Endothelial cell of umbilical vein (primary cell): ENCODE measurements around the gene CCNYL1. TPM values are rescaled to one million over a fixed set of nuclear protein-coding genes. Genes with fewer than 3 reads are reported as not detected.

ENCODE experiments used
- Bru-seq: library from RNA; stranded (reverse); fragments of 400-500 nt; gene quantifications from one replicate; lab custom pipeline; 2021; lab: Mats Ljungman, UMichigan
- BruChase-seq, 2 experiments: library from RNA; stranded (reverse); fragments of 400-500 nt; gene quantifications; one replicate each; lab custom pipeline; 2021; lab: Mats Ljungman, UMichigan
- BruUV-seq: library from RNA; stranded (reverse); fragments of 400-500 nt; replicated peaks from 2 replicates; lab custom pipeline; 2021; lab: Mats Ljungman, UMichigan
- CTCF ChIA-PET: fragments of 300-600, 350-600 bp; sonication (Branson Sonifier 250); formaldehyde crosslinking; loops from one replicate; lab custom pipeline; 2021; ENCODE audit warnings: antibody characterized with exemption, inconsistent platforms; lab: Charles Lee
- POLR2A ChIA-PET: fragments of 300-600, 350-600 bp; sonication (Branson Sonifier 250); formaldehyde crosslinking; loops from one replicate; lab custom pipeline; 2021; ENCODE audit warnings: antibody characterized with exemption, inconsistent platforms; lab: Charles Lee
- DNase-seq: peaks from one replicate; pipeline ENCODE4 v3.0.0-alpha.2; 2011; ENCODE audit warnings: low read depth, low spot score
- FAIRE-seq: peaks from 2 replicates; lab custom pipeline; 2011; peaks lifted over from hg19 to GRCh38; lab: Jason Lieb, UNC
- H2AFZ ChIP-seq: 2 replicates; pipeline ENCODE4 v1.6.0; 2012; ENCODE audit warnings: low read depth, low read length, control low read depth, inconsistent platforms
- H3K27ac ChIP-seq: 2 replicates; pipeline ENCODE4 v1.5.1; 2011; ENCODE audit warnings: low read depth, mild to moderate bottlenecking, control low read depth, low read length, moderate library complexity; ENCODE audit not compliant: insufficient read depth
- H3K27me3 ChIP-seq, 2 experiments: 2 replicates each; pipeline versions ENCODE4 v1.6.0 to v1.6.1; 2011; ENCODE audit warnings: low read length in 2 of 2, mixed read lengths in 1 of 2; ENCODE audit not compliant: control insufficient read depth in 2 of 2, insufficient read depth in 2 of 2
- H3K36me3 ChIP-seq, 2 experiments: 2 replicates in 1 of 2; 3 replicates in 1 of 2; pipeline ENCODE4 v1.5.1; 2011; ENCODE audit warnings: low read length in 2 of 2, mild to moderate bottlenecking in 1 of 2, moderate library complexity in 1 of 2; ENCODE audit not compliant: control insufficient read depth in 2 of 2, insufficient read depth in 2 of 2; ENCODE audit errors: extremely low read depth in 1 of 2
- H3K4me1 ChIP-seq: 3 replicates; pipeline ENCODE4 v1.5.1; 2011; ENCODE audit warnings: mild to moderate bottlenecking, low read length; ENCODE audit not compliant: control insufficient read depth, insufficient read depth; ENCODE audit errors: extremely low read depth
- H3K4me2 ChIP-seq: 2 replicates; pipeline ENCODE4 v1.6.1; 2011; ENCODE audit warnings: low read length, control low read depth, mixed read lengths; ENCODE audit not compliant: insufficient read depth
- H3K4me3 ChIP-seq, 3 experiments: fragments of 200-600 bp in 1 of 3; sonication (generic), shearing (Covaris generic) in 1 of 3; replicated peaks in 1 of 3; 2 replicates each; pipeline ENCODE4 v1.5.1; 2011 to 2016; ENCODE audit warnings: control low read depth in 3 of 3, low read length in 3 of 3, mild to moderate bottlenecking in 2 of 3, inconsistent platforms in 1 of 3, low read depth in 1 of 3, moderate library complexity in 1 of 3; ENCODE audit not compliant: insufficient read depth in 1 of 3
- H3K79me2 ChIP-seq: 2 replicates; pipeline ENCODE4 v1.6.0; 2012; ENCODE audit warnings: low read length, inconsistent platforms; ENCODE audit not compliant: control insufficient read depth, insufficient read depth
- H3K9ac ChIP-seq: replicated peaks from 2 replicates; pipeline ENCODE3; 2011; ENCODE audit warnings: low read length, control low read depth; ENCODE audit not compliant: insufficient read depth; ENCODE audit errors: extremely low read depth
- H3K9me1 ChIP-seq: replicated peaks from 3 replicates; pipeline ENCODE4 v1.6.0; 2011; ENCODE audit warnings: mild to moderate bottlenecking, low read length; ENCODE audit not compliant: control insufficient read depth, insufficient read depth; ENCODE audit errors: extremely low read depth
- H3K9me3 ChIP-seq: replicated peaks from 2 replicates; pipeline ENCODE4 v1.5.1; 2012; ENCODE audit warnings: low read length, inconsistent platforms; ENCODE audit not compliant: control insufficient read depth, insufficient read depth
- H4K20me1 ChIP-seq: replicated peaks from 2 replicates; pipeline ENCODE3; 2011; ENCODE audit warnings: mild to moderate bottlenecking, low read length; ENCODE audit not compliant: control insufficient read depth, insufficient read depth; ENCODE audit errors: extremely low read depth
- CTCF ChIP-seq, 2 donors: IDR thresholded peaks; 1 replicate in 1 of 2; 2 replicates in 1 of 2; pipeline ENCODE4 v1.5.1; 2011; ENCODE audit warnings: low read length in 2 of 2, mild to moderate bottlenecking in 2 of 2, moderate library complexity in 2 of 2, control low read depth in 1 of 2, inconsistent platforms in 1 of 2, low read depth in 1 of 2; ENCODE audit not compliant: insufficient read depth in 1 of 2; ENCODE audit errors: extremely low read depth in 1 of 2
- EZH2 ChIP-seq: IDR thresholded peaks from 2 replicates; pipeline ENCODE4 v1.6.1; 2012; ENCODE audit warnings: borderline replicate concordance, low read depth, mild to moderate bottlenecking, moderate library complexity, low read length, inconsistent platforms; ENCODE audit not compliant: severe bottlenecking
- FOS ChIP-seq: IDR thresholded peaks from 2 replicates; pipeline ENCODE4 v1.6.1; 2011; ENCODE audit warnings: mild to moderate bottlenecking, low read length, moderate library complexity, borderline replicate concordance; ENCODE audit not compliant: insufficient read depth
- GATA2 ChIP-seq: IDR thresholded peaks from 2 replicates; pipeline ENCODE4 v1.7.0; 2011; ENCODE audit warnings: low read depth, mild to moderate bottlenecking, moderate library complexity, mixed read lengths, low read length; ENCODE audit not compliant: insufficient read length, insufficient read depth
- JUN ChIP-seq: IDR thresholded peaks from 2 replicates; pipeline ENCODE4 v1.6.1; 2011; ENCODE audit warnings: borderline replicate concordance, low read depth; ENCODE audit not compliant: insufficient read length, insufficient read depth
- MYC ChIP-seq: IDR thresholded peaks from one replicate; pipeline ENCODE4 v1.6.1; 2011; ENCODE audit warnings: mild to moderate bottlenecking, low read depth, low read length
- POLR2A ChIP-seq: IDR thresholded peaks from 2 replicates; pipeline ENCODE4 v1.6.1; 2012; ENCODE audit warnings: low read depth, mild to moderate bottlenecking, control low read depth, low read length
- POLR2AphosphoS5 ChIP-seq: IDR thresholded peaks from 2 replicates; pipeline ENCODE4 v1.6.1; 2012; ENCODE audit warnings: low read depth, mild to moderate bottlenecking, control low read depth, low read length, moderate library complexity; ENCODE audit not compliant: insufficient read depth
- dilution Hi-C: fragments of 300-500 bp; cut with MboI; formaldehyde crosslinking; loops from one replicate; pipeline ENCODE4 v1.15.0; 2019; ENCODE audit warnings: low sequenced_read_pairs; ENCODE audit not compliant: extremely low pct_ligation_motif_present
- intact Hi-C: fragments of 100-400 bp; cut with micrococcal nuclease; formaldehyde crosslinking; loops from one replicate; pipeline ENCODE4 v1.10.0; 2022
- long read RNA-seq: library from polyadenylated mRNA; stranded (forward); transcript quantifications from one replicate; pipeline ENCODE4 v2.0.0, GENCODE V29; 2021
- polyA minus RNA-seq, 3 experiments: library from RNA; depleted of rRNA, polyadenylated mRNA; stranded (reverse); fragments of >200 nt; gene quantifications; 1 replicate in 1 of 3; 2 replicates in 2 of 3; pipeline ENCODE4 v1.2.3, GENCODE V29; 2011
- polyA plus RNA-seq, 4 experiments: library from polyadenylated mRNA; depleted of rRNA in 3 of 4; stranded (reverse) in 3 of 4; unstranded in 1 of 4; fragments of >200 nt; gene quantifications; 2 replicates each; pipeline versions ENCODE4 v1.2.1 to v1.2.3, GENCODE V29; 2011 to 2012; ENCODE audit warnings: missing spikeins in 1 of 4
- total RNA-seq: library from RNA; stranded (reverse); gene quantifications from 2 replicates; pipeline ENCODE4 v1.2.3, GENCODE V29; 2021
- TF ChIP-seq, protein P1 (sequence below): IDR thresholded peaks from 2 replicates; pipeline ENCODE4 v1.6.1; 2011; ENCODE audit not compliant: insufficient read depth, insufficient read length

Gene CCNYL1
- total RNA-seq (47.3 and 49.3 TPM in 2 replicates), polyA plus RNA-seq (11.3 and 15.2 TPM in 2 replicates), polyA minus RNA-seq (16.9 and 17.1 TPM in 2 replicates), Bru-seq, nascent RNA (percentile 84 among the genes with signal in this experiment), BruChase-seq, experiment 1, labeled RNA remaining after a 6-hour chase (percentile 86 among the genes with signal in this experiment), BruChase-seq, experiment 2, labeled RNA remaining after a 2-hour chase (percentile 92 among the genes with signal in this experiment)
- polyA plus RNA-seq (2011; cell fraction: cytosol; rRNA removed): 22.6 and 23.0 TPM in 2 replicates
- 31.2 and 34.4 TPM in 2 replicates for polyA plus RNA-seq (2011; cell fraction: nucleus; rRNA removed)
- polyA plus RNA-seq (2012): 26.5 and 36.1 TPM in 2 replicates
- polyA minus RNA-seq (2011; cell fraction: cytosol; rRNA and poly(A)+ RNA removed): 6.8 TPM
- 15.4 and 17.5 TPM in 2 replicates for polyA minus RNA-seq (2011; cell fraction: nucleus; rRNA and poly(A)+ RNA removed)
- long read RNA-seq, transcript CCNYL1-202 (8 exons, 2,619 nt): minor isoform, 5 of 30 reads
- long read RNA-seq, transcript CCNYL1-201 (10 exons, 3,767 nt): major isoform, 12 of 30 reads
- long read RNA-seq, partial matches to known transcripts: 6 of 30 reads
- long read RNA-seq, other reads (novel, unspliced or antisense): 7 of 30 reads

GRCh38 chr2:207710814-207711740 is at the start of gene CCNYL1:
TSS of gene CCNYL1 (plus strand) at chr2:207711640. CDS start at chr2:207711897, 257 bp downstream.
- H3K4me1 ChIP-seq: peaks cover 21% of the 10 kb centered on the region
- peak within 1 kb of the TSS; percentile 75 for H3K9ac ChIP-seq
- H3K27ac ChIP-seq: peak within 1 kb of the TSS; percentile 86
- DNase-seq: peak; percentile 100
- H3K27me3 ChIP-seq: no peaks in the 10 kb centered on the region
- BruUV-seq: TSS peak; percentile 92
- CTCF ChIA-PET: interaction anchor here (0.7 to 8.9 kb wide), 10 partner anchors 10 to 329 kb away, joined by 3 to 79 read pairs (median 4); partner anchors contain the start of genes FZD5 and METTL21A
- H3K4me2 ChIP-seq: peak within 1 kb of the TSS; percentile 93
- POLR2A ChIA-PET: interaction anchor here (0.6 to 1.7 kb wide), 13 partner anchors 11 to 330 kb away, joined by 3 to 10 read pairs (median 4); partner anchors contain the start of genes CREB1, METTL21A and PLEKHM3
- peak within 1 kb of the TSS; percentile 92 for H2AFZ ChIP-seq
- TF ChIP-seq FOS (no peak), JUN (no peak), POLR2AphosphoS5 (peak; percentile 53), EZH2 (no peak), CTCF (IDR thresholded peaks at IDR 0.05; ENCODE audit: extremely low read depth in 1 of 2, insufficient read depth in 1 of 2, low read depth in 1 of 2, low read length in 2 of 2) (peak in 1 of 2 donors; percentile 3), GATA2 (no peak), MYC (no peak), POLR2A (peak; percentile 69)
- TF ChIP-seq, protein P1, sequence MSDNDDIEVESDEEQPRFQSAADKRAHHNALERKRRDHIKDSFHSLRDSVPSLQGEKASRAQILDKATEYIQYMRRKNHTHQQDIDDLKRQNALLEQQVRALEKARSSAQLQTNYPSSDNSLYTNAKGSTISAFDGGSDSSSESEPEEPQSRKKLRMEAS: peak; percentile 93
- H3K9me3 ChIP-seq: no peaks in the 10 kb centered on the region
- H3K4me3 ChIP-seq: peak within 1 kb of the TSS; percentile 78 to 88 (median 78)
- dilution Hi-C loops: no loop called here
- H4K20me1 ChIP-seq: no peaks in the 10 kb centered on the region
- FAIRE-seq: peak; percentile 96
- H3K36me3 ChIP-seq: peaks cover 0 to 2% of the 10 kb centered on the region in 2 experiments
- H3K9me1 ChIP-seq: no peaks in the 10 kb centered on the region
- H3K79me2 ChIP-seq: peaks cover 33% of the 10 kb centered on the region
- intact Hi-C loops: loop anchor here (1.0 kb wide), 5 partner anchors 19 to 181 kb away; partner anchors contain the start of genes FZD5 and METTL21A
